DMS79 (cell line): Measurements from ENCODE around the gene SEMG2.

Experiments used
- DNase-seq: peaks from one replicate; lab custom pipeline; 2025; lab: John Stamatoyannopoulos, UW

Gene SEMG2

DNA sequence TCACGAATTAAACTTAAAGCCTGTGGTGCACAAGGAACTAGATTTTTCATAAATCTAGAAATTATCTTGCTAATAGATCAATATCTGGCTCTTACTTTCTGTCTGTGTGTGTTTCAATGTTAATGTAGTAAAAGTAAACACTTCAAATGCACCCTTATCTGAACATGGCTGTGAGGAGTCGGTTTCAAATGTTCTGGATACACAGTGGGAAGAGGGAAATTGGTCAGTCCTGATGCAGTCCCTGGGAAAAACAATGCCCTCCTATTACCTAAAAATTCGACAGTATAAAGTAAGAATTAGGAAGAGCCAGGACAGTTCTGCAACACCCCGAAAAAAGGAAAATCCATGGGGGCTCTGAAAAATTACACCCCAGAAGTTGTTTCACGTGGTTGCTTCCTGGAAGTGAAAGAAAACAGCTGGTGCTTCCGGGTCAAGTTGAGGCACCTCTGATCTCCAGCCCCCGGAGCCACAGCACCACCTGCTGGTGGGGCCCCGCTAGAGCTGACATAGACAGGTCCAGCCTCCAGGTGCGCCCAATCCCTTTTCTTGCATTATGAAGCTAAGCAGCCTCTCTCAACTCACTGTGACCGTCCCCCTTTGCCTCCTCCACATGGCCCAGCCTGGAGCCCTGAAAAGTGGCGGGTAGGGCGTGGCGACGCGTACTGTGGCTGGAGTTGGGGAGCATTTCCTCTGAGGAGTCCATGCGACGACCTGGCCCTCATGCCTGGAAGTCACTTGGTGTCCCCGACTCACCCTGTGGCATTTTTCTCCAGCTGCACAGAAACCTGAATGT lies 8.3 kb downstream of the SEMG2 start:
- no peak for DNase-seq

GRCh38 chr20:45230631-45231030 lies 9.5 kb downstream of the SEMG2 start:
- DNase-seq = no peak

DNA sequence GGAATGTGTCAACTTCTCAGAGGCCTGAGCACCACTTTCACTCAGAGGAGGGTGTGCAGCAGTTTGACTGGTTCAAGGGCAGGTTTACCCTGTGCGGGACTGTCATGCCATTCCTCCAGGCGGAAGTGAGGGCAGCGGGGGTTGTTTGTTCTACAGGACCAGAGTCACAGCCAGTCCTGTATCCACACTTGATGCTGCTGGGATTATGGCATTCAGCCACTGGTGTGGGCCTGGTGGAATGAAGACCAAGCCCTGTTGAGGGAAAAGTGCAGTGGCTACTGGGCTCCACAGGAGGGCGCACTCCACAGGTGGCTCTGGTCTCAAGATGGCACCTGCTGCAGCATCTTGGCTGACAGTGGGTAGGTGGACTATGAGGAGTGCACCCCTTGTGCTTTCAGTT lies 14.8 kb downstream of the SEMG2 start:
- DNase-seq = no peak

DNA sequence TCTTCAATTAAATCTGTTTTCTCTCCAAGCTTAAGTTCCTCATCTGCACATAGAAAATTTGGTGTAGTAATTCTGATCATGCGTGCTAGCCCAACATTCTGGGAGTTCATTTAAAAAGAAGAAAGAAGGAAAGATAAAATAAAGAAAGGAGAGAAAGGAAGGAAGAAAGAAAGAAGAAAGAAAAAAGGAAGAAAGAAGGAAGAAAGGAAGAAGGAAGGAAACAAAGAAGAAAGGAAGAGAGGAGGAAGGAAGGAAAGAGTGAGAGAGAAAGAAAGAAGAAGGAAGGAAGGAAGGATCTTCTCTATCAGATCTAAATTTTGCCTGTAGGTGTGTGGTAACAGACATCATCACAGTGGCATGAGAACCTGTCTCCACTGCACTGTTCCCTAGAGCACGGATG lies 17.0 kb downstream of the SEMG2 start:
- no peak for DNase-seq

DNA sequence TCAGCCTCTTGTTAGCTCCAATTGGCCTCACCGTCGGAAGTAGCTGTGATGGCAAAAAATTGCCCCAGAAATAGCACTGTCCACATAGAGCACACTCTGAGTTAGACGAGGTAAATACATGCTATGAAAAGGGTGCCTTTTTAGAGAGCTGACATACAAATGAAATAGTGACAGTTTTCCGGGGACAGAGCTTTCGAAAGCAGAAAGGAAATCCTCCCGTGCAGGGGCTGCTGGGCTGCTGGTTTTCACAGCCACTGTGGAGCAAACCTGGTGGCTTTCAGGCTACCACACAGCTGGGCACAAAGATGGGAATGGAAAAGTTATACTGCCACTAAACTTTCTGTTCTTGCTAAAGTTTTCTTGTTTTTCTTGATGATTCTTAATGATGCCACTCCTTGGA lies 24.9 kb downstream of the SEMG2 start:
- no peak for DNase-seq

DNA sequence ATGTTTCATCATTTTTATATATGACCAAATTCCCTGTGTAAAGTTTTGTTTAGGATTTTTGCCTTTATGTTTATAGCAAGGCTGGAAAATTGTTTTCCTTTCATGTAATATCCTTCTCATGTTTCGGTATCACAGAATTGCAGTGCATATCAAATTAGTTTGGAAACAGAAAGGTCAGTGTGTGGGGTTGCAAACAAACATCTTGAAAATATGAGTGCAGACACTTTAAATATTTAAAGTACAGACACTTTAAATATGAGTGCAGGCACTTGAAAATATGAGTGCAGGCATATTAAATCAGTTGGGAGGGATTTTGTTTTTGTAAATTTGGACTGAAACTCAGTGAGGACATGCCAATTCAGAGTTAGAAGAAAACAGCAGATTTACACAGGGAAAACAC lies 26.7 kb downstream of the SEMG2 start:
- no peak for DNase-seq

DNA sequence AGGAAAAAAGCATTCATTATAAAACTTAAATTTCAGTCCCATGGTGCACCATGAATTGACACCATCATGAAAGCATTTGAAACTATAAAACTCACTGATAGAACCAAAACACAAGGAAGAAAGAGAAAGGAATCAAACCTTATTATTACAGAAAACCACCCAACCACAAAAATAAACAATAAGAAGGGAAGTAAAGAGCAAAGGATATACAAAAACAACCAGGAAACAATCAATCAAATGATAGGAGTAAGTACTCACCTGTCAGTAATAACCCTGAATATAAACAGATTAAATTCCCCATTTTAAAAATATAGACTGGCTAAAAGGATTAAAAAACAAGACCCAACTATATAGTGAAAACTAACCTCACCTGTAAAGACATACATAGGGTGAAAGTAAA lies 27.4 kb downstream of the SEMG2 start:
- no peak for DNase-seq

GRCh38 chr20:45251884-45252560 lies 30.8 kb downstream of the SEMG2 start:
- no peak for DNase-seq

- no peak for DNase-seq
These were observed 32.1 kb downstream of the SEMG2 start for GRCh38 chr20:45253261-45253660.

- DNase-seq = no peak
These were observed 33.5 kb downstream of the SEMG2 start, which contains the start of gene SLPI for GRCh38 chr20:45254383-45255262. Gene SLPI (minus strand): TSS chr20:45254564. CDS start chr20:45254543, 21 bp downstream.

DNA sequence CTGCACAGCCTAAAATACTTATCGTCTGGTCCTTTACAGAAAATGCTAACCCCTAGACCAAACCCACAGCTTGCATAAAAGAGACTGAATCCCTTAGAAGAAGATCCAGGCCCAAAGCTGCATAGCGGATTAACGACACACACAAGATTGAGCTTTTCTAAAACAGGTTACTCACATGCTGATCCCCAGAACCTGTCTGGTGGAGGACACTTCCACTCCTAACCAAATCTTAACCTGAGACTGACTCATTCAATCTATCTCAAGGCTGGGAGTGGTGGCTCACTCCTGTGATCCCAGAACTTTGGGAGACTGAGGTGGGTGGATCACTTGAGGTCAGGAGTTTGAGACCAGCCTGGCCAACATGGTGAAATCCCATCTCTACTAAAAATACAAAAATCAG lies 36.0 kb downstream of the SEMG2 start:
- no peak for DNase-seq

DNA sequence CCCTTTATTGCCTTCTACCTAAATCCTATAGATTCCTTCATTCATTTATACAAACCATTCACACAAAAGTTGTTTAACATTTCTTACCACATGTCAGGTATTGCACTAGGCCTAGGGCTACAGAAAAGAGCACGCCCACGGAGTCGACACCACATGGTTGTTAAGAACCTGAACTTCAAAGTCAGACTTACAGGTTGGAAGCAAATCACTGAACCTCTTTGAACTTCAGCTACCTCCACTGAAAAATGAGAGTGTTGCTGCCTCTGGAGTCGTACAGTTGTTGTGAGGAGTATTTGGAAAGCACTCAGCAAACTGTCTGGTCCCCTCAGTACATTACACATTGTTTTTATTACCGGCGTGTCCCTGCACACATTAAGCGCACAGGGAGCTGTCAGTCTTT lies 36.5 kb downstream of the SEMG2 start:
- DNase-seq = no peak

GRCh38 chr20:45258259-45258658 lies 37.1 kb downstream of the SEMG2 start:
- no peak for DNase-seq

DNA sequence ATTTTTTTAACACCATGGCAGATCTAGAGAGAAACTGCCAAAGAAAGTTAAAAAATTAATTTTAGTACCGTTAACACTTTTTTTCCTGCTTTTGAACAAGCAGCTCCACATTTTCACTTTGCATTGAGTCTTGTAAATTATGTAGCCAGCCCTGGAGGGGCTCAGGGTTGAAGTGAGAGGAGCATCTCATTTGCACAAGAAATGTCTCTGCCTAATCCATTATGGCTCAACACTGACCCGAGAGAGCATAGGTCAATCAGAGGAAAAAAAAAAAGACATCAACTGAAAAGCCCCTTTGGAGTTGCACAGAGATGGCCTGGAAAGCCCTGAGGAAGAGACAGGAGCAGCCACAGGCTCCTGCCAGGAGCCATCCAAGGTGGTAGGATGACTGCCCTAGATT lies 37.5 kb downstream of the SEMG2 start:
- no peak for DNase-seq

DNA sequence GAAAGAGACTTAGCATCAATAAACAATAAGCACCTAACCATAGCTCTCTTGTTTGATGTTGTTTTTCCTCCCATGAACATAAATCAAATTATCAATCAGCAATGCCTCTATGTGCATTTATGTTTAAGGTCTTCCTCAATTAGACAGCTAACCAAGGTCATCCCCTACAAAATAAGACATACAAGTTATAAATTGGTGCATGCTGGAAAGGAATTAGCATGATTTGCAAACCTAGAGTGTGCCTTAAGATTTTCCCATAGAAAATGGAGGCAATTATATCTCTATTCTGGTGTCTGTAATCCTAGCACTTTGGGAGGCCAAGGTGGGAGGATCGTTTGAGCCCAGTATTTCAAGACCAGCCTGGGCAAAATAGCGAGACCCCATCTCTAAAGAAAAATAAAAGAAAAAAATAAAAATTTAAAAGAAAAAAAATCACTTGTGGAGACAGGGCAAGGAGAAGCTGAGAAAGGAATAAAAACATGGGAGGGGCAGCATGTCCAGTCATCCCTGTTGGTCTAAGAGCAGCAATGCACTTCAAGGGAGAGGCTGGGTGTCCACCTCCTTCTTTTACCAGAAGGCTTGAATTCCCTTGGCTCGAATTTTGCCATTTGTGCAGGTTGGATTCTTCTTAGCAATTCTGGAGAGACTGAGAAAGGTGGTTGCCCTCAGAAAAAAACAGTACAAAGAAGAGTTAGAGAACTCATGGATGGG lies 42.5 kb downstream of the SEMG2 start:
- DNase-seq = no peak

GRCh38 chr20:45266977-45267376 lies 45.8 kb downstream of the SEMG2 start:
- DNase-seq = no peak

DNA sequence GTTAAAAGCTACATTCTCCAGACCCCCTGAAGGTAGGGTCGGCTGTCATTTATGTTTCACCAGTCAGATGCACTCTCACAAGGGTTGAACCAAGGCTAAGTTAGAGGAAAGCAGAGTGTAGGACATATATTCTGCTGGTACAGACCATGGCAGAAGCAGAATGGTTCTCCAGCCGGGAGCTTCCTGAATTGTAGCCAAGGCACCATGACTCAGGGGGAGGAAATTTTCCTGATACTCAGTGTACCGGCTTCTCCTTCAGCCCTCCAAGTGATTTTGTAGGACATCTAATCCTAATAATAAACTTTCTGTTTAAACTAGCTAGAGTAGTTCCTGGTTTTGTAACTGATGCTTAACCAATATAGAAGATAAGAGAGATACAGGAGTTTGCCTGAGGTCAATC lies 47.4 kb downstream of the SEMG2 start:
- DNase-seq = no peak

DNA sequence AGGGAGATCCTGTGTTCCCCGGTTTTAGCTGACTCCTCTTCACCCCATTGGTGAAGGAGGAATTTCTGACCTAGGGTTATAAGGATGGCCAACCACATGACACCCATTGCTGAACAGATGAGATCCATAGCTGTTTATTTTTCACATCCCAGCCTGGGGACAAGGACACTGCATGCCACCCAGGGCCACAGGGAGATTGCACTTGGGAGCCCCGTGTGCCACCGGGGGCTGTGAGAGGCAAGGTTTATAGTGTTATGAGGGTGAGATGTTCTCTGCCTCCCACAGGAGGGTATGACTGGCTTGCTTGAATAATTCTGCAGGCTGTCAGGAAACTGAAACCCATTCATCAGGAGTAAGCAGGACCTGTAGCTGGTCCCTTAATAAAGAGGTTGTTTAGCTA lies 47.9 kb downstream of the SEMG2 start:
- no peak for DNase-seq

- no peak for DNase-seq
These were observed 48.6 kb downstream of the SEMG2 start for GRCh38 chr20:45269754-45270270.
